NCI-H128 (cell line): ENCODE results near the gene TRIP10.

ENCODE experiments used
- DNase-seq: peaks from one replicate; lab custom pipeline; 2025; ENCODE audit not compliant: unreplicated experiment; lab: John Stamatoyannopoulos, UW

Gene TRIP10

GRCh38 chr19:6711605-6712004 lies 27.9 kb upstream of the TRIP10 start:
- DNase-seq = no peak

DNA sequence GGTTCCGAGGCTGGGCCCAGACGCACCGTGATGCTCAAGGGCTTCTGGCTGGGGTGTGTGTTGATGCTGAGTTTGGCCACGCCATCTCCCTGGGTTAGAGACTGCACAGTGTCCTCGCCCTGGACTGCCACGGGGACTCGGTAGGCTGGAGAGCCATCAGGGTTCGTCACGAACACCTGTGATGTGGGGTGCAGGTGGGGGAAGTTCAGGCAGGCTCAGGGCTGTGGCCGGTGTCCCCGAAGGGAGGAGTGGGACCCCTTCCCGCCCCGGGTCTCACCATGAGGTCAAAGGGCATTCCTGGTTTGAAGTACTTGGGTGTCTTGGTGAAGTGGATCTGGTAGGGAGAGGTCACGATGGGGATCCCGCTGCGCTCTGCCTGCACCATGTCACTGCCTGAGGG lies 27.2 kb upstream of the TRIP10 start:
- DNase-seq = no peak

DNA sequence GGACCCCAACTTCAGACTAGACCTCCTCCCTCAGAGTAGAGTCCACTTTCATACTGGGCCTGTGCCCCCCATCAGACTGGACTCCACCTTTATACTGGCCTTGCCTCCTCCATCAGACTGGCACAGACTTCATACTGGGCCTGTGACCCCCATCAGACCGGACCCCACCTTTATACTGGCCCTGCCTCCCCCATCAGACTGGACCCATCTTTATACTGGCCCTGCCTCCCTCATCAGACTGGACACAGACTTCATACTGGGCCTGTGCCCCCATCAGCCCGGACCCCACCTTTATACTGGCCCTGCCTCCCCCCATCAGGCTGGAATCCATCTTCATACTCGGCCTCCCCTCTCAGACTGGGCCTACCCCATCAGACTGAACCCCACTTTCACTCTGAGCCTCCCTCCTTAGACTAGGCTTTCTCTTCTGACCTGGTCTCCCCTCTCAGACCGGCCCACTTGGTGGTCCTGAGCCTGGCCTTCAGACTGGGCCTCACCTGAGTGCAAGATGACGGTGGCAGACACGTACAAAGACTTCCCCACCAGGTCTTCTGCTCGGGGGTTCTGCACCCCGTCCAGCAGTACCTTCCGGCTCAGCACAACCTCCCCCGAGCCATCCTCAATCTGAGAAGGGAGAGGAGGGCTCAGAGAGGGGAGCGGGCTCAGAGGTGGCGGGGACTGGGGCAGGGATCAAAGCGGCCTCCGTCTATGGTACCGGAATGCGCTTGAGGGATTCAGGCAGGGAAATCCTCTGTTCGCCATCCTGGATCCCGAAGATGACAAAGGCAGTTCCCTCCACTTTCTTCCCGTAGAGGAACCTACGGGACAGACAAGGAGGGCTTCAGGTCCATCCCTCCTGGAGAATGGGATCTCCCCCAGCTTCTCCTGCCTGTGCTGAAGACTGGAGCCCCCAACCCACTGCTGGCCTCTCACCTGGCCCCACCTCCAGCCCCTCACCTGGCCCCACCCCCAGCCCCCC lies 26.5 kb upstream of the TRIP10 start:
- no peak for DNase-seq

- no peak for DNase-seq
Observed at GRCh38 chr19:6713773-6714692, 25.4 kb upstream of the TRIP10 start.

DNA sequence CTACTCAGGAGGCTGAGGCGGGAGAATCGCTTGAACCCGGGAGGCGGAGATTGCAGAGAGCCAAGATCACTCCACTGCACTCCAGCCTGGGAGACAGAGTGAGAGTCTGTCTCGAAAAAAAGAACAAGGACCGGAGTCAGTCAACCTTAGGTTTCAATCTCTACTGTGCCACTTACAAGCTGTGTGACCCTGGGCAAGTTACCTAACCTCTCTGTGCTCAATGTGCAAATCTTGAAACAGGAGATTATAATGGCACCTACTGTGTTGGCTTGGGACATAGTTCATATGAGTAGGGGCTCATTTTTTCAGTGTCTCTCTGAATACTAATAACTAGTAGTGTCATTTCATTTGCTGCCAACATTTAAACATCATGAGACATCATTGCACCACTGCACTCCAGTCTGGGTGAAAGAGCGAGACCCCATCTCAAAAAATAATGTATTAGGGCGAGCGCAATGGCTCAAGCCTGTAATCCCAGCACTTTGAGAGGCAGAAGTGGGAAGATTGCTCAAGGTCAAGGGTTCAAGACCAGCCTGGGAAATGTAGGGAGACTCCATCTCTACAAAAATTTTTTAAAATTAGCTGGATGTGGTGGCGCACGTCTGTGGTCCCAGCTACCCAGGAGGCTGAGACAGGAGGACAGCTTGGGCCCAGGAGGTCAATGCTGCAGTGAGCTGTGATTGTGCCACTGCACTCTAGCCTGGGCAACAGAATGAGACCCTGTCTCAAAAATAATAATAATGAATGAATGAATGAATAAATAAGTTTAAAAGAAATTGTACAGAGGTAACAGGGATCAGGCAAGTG lies 24.5 kb upstream of the TRIP10 start:
- no peak for DNase-seq

DNA sequence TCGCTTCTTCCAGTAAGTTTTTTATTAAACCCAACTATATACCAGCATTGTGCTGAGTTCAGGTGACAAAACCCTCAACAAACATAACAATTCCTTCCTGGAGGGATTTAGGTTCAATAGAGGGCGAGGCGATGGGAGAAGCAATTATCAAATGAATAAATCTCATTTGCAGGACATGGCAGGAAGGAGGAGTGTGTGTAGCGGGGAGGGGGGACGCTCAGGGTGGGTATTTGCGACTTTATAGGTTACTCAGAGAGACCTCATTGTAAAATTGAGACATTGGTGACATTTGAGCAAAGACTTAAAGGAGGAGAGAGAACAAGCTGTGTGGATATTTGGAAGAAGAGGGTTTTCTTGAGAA lies 22.9 kb upstream of the TRIP10 start:
- no peak for DNase-seq

DNA sequence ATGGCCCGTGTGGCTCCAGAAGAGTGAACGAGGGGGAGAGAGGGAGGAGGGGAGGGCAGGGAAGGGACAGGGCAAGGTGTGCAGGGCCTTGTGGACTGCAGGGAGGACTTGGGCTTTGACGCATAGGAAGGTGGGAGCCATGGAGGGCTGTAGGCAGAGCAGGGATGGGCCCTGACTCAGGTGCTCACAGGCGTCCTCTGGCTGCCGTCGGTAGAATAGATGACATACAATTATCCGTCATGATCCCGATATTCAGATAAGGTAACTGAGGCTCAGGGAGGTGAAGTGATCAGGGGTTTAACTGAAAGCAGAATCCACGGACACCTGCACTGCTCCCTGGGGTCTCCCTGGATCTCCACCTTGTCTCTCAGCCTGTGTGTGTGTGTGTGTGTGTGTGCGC lies 22.4 kb upstream of the TRIP10 start:
- no peak for DNase-seq

DNA sequence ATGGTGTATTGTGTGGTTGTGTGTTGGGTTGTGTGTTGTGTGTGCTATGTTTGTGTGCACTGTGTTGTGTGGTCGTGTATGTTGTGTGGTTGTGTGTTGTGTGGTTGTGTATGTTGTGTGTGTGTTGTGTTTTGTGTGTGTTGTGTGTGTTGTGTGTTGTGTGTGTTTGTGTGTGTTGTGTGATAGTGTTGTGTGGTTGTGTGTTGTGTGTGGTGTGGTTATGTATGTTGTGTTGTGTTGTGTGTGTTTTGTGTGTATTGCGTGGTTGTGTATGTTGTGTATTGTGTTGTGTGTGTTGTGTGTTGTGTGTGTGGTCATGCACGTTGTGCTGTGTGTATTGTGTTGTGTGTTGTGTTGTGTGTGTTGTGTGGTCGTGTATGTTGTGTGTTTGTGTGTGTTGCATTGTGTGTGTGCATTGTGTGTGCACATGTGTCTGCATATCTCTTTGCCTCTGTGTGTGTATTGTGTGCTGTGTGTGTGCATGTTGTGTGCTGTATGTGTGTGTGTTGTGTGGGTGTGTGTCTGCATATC lies 22.0 kb upstream of the TRIP10 start:
- no peak for DNase-seq

- no peak for DNase-seq
Observed at GRCh38 chr19:6718111-6718740, 21.3 kb upstream of the TRIP10 start.

GRCh38 chr19:6718741-6719539 lies 20.5 kb upstream of the TRIP10 start:
- DNase-seq = no peak

DNA sequence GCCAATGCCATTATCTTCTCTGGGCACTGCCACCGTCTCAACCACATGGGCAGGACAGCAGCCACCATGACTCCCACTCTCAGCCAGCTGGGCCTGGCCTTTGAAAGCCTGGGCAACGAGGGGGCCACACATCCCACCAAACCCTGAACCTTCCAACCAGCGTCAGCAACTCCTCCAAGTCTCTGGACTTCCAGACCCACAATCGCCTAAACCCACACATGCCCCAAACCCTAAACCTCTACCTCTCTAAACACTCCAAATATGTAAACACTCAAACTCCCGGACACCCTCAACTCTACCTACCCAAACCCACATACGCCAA lies 20.0 kb upstream of the TRIP10 start:
- DNase-seq = no peak

GRCh38 chr19:6719992-6720368 lies 19.5 kb upstream of the TRIP10 start:
- DNase-seq = no peak

GRCh38 chr19:6720369-6721137 lies 18.9 kb upstream of the TRIP10 start, which contains the start of gene C3:
Gene C3, minus strand, starts transcription at chr19:6720650. Its CDS starts 61 bp downstream, at chr19:6720589.
- no peak for DNase-seq

DNA sequence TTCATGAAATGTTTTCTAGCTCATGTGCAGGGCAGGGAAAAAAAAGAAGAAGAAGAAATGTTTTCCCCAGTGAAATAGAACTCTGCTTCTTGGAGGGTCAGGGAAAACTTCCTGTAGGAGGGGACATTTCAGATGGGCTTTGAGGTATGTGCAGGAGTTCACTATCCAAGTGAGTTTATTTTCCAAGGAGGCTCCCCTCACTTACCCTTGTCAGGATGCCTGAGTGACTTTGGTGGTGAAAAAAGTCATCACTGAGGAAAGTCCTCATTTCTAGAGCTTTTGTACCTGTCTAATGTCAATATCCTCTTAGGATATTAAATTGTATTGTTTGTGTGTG lies 18.4 kb upstream of the TRIP10 start:
- DNase-seq = no peak

DNA sequence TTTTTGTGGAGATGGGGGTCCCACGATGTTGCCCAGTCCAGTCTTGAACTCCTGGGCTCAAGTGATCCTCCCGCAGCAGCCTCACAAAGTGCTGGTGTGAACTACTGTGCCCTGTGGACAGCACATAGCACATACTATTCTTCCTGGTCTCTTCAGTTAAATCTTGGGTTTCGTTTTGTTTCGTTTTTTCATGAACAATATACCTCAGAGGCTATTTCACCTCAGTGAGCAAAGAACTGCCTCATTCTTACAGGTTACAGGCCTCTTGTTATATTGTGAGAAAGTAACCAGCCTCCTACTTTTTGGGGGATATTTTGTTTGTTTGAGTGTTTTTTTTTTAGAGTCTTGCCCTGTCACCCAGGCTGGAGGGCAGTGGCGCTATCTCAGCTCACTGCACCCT lies 17.7 kb upstream of the TRIP10 start:
- DNase-seq = no peak

- DNase-seq = no peak
Observed at GRCh38 chr19:6723108-6723618, 16.3 kb upstream of the TRIP10 start.

DNA sequence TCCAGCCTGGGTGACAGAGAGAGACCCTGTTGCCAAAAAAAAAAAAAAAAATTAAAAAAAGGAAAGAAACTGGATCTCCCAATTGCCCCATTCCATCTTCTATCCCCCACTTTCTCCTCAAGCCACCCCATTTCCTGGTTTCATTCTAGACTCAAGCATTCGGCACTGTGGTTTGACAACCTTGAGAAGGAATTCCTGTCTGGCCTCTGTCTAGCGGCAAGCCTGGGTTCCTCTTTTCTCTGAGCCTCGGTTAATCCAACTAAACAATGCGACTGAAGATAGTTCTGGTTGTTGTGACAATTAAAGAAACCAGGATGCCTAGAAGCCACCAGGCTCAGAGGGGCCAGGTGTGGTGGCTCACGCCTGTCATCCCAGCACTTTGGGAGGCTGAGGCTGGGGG lies 15.7 kb upstream of the TRIP10 start:
- no peak for DNase-seq

GRCh38 chr19:6724631-6725492 lies 14.6 kb upstream of the TRIP10 start:
- DNase-seq = no peak
